NCI-H524 (cell line): ENCODE measurements around the gene MMP7.

Experiments
- DNase-seq, 2 experiments: peaks; one replicate each; lab custom pipeline; 2025; lab: John Stamatoyannopoulos, UW

The MMP7 gene

GRCh38 chr11:102530558-102530957 is at the start of gene MMP7:
TSS of gene MMP7 (minus strand) at chr11:102530747. CDS start at chr11:102530700, 47 bp downstream.
- DNase-seq, result no peak

- no peak for DNase-seq
Observed at GRCh38 chr11:102577723-102578122, 47.2 kb upstream of the MMP7 start.

GRCh38 chr11:102577182-102577581 is 46.6 kb upstream of the MMP7 start:
- no peak for DNase-seq

GRCh38 chr11:102576350-102576749 is 45.8 kb upstream of the MMP7 start:
- DNase-seq, result no peak

GRCh38 chr11:102575012-102575411 is 44.5 kb upstream of the MMP7 start:
- no peak for DNase-seq

- DNase-seq, result no peak
Observed at GRCh38 chr11:102573851-102574250, 43.3 kb upstream of the MMP7 start.

GRCh38 chr11:102572554-102573220 is 42.1 kb upstream of the MMP7 start:
- DNase-seq, result no peak

GRCh38 chr11:102568851-102569250 is 38.3 kb upstream of the MMP7 start:
- DNase-seq, result no peak

GRCh38 chr11:102566112-102566511 is 35.6 kb upstream of the MMP7 start:
- no peak for DNase-seq

GRCh38 chr11:102564110-102564509 is 33.6 kb upstream of the MMP7 start:
- no peak for DNase-seq

- DNase-seq, result no peak
Observed at GRCh38 chr11:102561636-102562035, 31.1 kb upstream of the MMP7 start.

- DNase-seq, result no peak
Observed at GRCh38 chr11:102560555-102561011, 30.0 kb upstream of the MMP7 start.

- DNase-seq, result no peak
Observed at GRCh38 chr11:102559839-102560238, 29.3 kb upstream of the MMP7 start.

- DNase-seq, result no peak
Observed at GRCh38 chr11:102555091-102555490, 24.5 kb upstream of the MMP7 start.

- DNase-seq, result no peak
Observed at GRCh38 chr11:102553835-102554282, 23.3 kb upstream of the MMP7 start.

- DNase-seq, result no peak
Observed at GRCh38 chr11:102552447-102553194, 22.1 kb upstream of the MMP7 start.

GRCh38 chr11:102552020-102552419 is 21.5 kb upstream of the MMP7 start:
- no peak for DNase-seq

GRCh38 chr11:102551169-102551781 is 20.7 kb upstream of the MMP7 start:
- DNase-seq, result peak; percentile 19 to 57

- no peak for DNase-seq
Observed at GRCh38 chr11:102546923-102547471, 16.4 kb upstream of the MMP7 start.

GRCh38 chr11:102546427-102546826 is 15.9 kb upstream of the MMP7 start:
- no peak for DNase-seq

- no peak for DNase-seq
Observed at GRCh38 chr11:102545701-102546100, 15.2 kb upstream of the MMP7 start.

GRCh38 chr11:102544594-102544993 is 14.0 kb upstream of the MMP7 start:
- DNase-seq, result no peak

GRCh38 chr11:102539567-102539966 is 9.0 kb upstream of the MMP7 start:
- DNase-seq, result no peak
